GM18526 (cell line): ENCODE data around the gene ZNF541.

Source experiments
- POLR2A ChIP-seq: IDR thresholded peaks from 3 replicates; pipeline ENCODE4 v1.6.1; 2011; ENCODE audit not compliant: insufficient read length; ENCODE audit errors: extremely low read depth

Gene ZNF541

GRCh38 chr19:47573071-47574026 is at the start of gene ZNF541:
Gene ZNF541, minus strand, starts transcription at chr19:47573148. Its CDS starts 17,292 bp downstream, at chr19:47555856.
- TF ChIP-seq POLR2A: no peak

GRCh38 chr19:47619763-47620162 is 46.8 kb upstream of the ZNF541 start:
- TF ChIP-seq POLR2A: no peak

- TF ChIP-seq POLR2A: no peak
Measured at GRCh38 chr19:47618771-47619170, 45.8 kb upstream of the ZNF541 start.

GRCh38 chr19:47615714-47616113 is 42.8 kb upstream of the ZNF541 start:
- no peak for TF ChIP-seq POLR2A

GRCh38 chr19:47615230-47615629 is 42.3 kb upstream of the ZNF541 start:
- TF ChIP-seq POLR2A: no peak

GRCh38 chr19:47614559-47614958 is 41.6 kb upstream of the ZNF541 start:
- no peak for TF ChIP-seq POLR2A

GRCh38 chr19:47614021-47614295 is 41.0 kb upstream of the ZNF541 start:
- no peak for TF ChIP-seq POLR2A

- TF ChIP-seq POLR2A: no peak
Measured at GRCh38 chr19:47613165-47614020, 40.4 kb upstream of the ZNF541 start.

GRCh38 chr19:47610902-47611301 is 38.0 kb upstream of the ZNF541 start:
- no peak for TF ChIP-seq POLR2A

- no peak for TF ChIP-seq POLR2A
Measured at GRCh38 chr19:47609906-47610894, 37.3 kb upstream of the ZNF541 start.

GRCh38 chr19:47608969-47609905 is 36.3 kb upstream of the ZNF541 start, which contains the start of gene BICRA:
Gene BICRA, plus strand, starts transcription at chr19:47609134. Its CDS starts 64,441 bp downstream, at chr19:47673575.
- peak; percentile 41 for TF ChIP-seq POLR2A

- TF ChIP-seq POLR2A: peak; percentile 89
Measured at GRCh38 chr19:47608074-47608918, 35.3 kb upstream of the ZNF541 start.
